ENCODE results near the gene CDH23. TPM values are rescaled to one million over a fixed set of nuclear protein-coding genes. Genes with fewer than 3 reads are reported as not detected.

Gene CDH23
- total and polyA plus RNA-seq, 9 of the 15 experiments (the other 6 are each of a cell fraction or from before 2014, with no cell fraction given) = 0.18 to 1.2 (median 0.47) TPM

DNA sequence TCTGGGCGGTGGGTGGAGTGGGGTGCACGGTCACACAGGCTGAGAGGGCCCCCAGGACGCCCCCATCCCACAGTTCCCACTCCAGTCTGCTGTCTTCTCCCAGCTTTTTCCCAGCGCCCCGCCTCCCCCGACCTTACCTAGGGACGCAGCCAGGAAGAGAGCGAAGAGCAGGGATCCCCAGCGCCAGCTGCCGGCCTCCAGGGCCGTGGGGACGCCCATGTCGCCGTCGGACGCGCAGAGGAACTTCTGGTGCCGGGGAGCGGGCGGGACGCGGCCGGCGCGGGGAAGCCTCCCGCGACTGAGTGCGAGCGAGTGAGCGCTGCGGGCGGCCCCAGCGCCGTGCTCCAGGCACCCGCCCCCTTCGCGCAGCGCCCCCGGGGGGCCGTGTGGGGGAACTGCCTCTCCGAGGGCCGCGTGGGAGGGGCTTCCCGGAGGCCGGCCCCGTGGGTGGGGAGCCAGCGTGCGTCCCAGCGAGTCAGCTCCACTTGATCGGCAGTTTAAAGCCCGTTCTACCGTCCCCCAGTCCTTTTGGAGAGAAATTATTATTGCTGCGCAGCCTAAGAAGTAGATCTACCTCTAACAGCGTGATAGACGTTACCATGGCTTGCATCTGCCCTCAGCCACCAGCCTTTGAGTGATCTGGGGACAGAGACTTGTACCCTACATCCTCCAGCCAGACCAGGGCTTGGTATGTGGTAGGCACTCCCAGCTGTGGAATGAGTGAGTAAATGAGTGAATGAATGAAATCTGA, 376.7 kb downstream of the CDH23 start, which contains the start of gene VSIR (continued):
- TF ChIP-seq, protein P1, sequence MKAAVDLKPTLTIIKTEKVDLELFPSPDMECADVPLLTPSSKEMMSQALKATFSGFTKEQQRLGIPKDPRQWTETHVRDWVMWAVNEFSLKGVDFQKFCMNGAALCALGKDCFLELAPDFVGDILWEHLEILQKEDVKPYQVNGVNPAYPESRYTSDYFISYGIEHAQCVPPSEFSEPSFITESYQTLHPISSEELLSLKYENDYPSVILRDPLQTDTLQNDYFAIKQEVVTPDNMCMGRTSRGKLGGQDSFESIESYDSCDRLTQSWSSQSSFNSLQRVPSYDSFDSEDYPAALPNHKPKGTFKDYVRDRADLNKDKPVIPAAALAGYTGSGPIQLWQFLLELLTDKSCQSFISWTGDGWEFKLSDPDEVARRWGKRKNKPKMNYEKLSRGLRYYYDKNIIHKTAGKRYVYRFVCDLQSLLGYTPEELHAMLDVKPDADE (conservative IDR thresholded peaks at IDR 0.05; ENCODE audit: control insufficient read depth, low read depth, low read length) = 0 out of 2 replicates have a peak, but pooled peaks have one; percentile 17
- TF ChIP-seq, protein P2, sequence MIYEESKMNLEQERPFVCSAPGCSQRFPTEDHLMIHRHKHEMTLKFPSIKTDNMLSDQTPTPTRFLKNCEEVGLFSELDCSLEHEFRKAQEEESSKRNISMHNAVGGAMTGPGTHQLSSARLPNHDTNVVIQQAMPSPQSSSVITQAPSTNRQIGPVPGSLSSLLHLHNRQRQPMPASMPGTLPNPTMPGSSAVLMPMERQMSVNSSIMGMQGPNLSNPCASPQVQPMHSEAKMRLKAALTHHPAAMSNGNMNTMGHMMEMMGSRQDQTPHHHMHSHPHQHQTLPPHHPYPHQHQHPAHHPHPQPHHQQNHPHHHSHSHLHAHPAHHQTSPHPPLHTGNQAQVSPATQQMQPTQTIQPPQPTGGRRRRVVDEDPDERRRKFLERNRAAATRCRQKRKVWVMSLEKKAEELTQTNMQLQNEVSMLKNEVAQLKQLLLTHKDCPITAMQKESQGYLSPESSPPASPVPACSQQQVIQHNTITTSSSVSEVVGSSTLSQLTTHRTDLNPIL (CRISPR knock-in tag; IDR thresholded peaks at IDR 0.05) = no peak
- TF ChIP-seq ZNF778 (CRISPR knock-in tag; IDR thresholded peaks at IDR 0.05) (no peak), HDAC3 (IDR thresholded peaks at IDR 0.05; ENCODE audit: borderline replicate concordance, partially characterized antibody) (no peak), HCFC1 (IDR thresholded peaks at IDR 0.05; ENCODE audit: low read depth, low read length) (peak; percentile 56), ILK (tag; IDR thresholded peaks at IDR 0.05; ENCODE audit: borderline replicate concordance, low read depth) (no peak), EGR1 (conservative IDR thresholded peaks at IDR 0.05) (peak; percentile 85), RCOR1 (IDR thresholded peaks at IDR 0.05; ENCODE audit: borderline replicate concordance in 1 of 2, low read depth in 2 of 2, low read length in 2 of 2) (peak in 1 of 2 experiments; percentile 72; a peak in 2 of 4 replicates), MTF1 (CRISPR knock-in tag; IDR thresholded peaks at IDR 0.05; ENCODE audit: borderline replicate concordance) (no peak)
- TF ChIP-seq, protein P3, sequence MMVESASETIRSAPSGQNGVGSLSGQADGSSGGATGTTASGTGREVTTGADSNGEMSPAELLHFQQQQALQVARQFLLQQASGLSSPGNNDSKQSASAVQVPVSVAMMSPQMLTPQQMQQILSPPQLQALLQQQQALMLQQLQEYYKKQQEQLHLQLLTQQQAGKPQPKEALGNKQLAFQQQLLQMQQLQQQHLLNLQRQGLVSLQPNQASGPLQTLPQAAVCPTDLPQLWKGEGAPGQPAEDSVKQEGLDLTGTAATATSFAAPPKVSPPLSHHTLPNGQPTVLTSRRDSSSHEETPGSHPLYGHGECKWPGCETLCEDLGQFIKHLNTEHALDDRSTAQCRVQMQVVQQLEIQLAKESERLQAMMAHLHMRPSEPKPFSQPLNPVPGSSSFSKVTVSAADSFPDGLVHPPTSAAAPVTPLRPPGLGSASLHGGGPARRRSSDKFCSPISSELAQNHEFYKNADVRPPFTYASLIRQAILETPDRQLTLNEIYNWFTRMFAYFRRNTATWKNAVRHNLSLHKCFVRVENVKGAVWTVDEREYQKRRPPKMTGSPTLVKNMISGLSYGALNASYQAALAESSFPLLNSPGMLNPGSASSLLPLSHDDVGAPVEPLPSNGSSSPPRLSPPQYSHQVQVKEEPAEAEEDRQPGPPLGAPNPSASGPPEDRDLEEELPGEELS (CRISPR knock-in tag; IDR thresholded peaks at IDR 0.05; ENCODE audit: borderline replicate concordance) = peak; percentile 63; the same call in 1 of the 2 replicates
- TF ChIP-seq, protein P4, sequence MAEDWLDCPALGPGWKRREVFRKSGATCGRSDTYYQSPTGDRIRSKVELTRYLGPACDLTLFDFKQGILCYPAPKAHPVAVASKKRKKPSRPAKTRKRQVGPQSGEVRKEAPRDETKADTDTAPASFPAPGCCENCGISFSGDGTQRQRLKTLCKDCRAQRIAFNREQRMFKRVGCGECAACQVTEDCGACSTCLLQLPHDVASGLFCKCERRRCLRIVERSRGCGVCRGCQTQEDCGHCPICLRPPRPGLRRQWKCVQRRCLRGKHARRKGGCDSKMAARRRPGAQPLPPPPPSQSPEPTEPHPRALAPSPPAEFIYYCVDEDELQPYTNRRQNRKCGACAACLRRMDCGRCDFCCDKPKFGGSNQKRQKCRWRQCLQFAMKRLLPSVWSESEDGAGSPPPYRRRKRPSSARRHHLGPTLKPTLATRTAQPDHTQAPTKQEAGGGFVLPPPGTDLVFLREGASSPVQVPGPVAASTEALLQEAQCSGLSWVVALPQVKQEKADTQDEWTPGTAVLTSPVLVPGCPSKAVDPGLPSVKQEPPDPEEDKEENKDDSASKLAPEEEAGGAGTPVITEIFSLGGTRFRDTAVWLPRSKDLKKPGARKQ (CRISPR knock-in tag; IDR thresholded peaks at IDR 0.05) = no peak
- TF ChIP-seq, protein P5, sequence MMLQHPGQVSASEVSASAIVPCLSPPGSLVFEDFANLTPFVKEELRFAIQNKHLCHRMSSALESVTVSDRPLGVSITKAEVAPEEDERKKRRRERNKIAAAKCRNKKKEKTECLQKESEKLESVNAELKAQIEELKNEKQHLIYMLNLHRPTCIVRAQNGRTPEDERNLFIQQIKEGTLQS (IDR thresholded peaks at IDR 0.05) = no peak
- TF ChIP-seq, protein P5 (CRISPR knock-in tag; conservative IDR thresholded peaks at IDR 0.05) = peak; percentile 49; the same call in 1 of the 2 replicates
- TF ChIP-seq, protein P6, sequence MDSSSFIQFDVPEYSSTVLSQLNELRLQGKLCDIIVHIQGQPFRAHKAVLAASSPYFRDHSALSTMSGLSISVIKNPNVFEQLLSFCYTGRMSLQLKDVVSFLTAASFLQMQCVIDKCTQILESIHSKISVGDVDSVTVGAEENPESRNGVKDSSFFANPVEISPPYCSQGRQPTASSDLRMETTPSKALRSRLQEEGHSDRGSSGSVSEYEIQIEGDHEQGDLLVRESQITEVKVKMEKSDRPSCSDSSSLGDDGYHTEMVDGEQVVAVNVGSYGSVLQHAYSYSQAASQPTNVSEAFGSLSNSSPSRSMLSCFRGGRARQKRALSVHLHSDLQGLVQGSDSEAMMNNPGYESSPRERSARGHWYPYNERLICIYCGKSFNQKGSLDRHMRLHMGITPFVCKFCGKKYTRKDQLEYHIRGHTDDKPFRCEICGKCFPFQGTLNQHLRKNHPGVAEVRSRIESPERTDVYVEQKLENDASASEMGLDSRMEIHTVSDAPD (CRISPR knock-in tag; IDR thresholded peaks at IDR 0.05) = no peak
- TF ChIP-seq, protein P7, sequence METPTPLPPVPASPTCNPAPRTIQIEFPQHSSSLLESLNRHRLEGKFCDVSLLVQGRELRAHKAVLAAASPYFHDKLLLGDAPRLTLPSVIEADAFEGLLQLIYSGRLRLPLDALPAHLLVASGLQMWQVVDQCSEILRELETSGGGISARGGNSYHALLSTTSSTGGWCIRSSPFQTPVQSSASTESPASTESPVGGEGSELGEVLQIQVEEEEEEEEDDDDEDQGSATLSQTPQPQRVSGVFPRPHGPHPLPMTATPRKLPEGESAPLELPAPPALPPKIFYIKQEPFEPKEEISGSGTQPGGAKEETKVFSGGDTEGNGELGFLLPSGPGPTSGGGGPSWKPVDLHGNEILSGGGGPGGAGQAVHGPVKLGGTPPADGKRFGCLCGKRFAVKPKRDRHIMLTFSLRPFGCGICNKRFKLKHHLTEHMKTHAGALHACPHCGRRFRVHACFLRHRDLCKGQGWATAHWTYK (CRISPR knock-in tag; IDR thresholded peaks at IDR 0.05) = peak; percentile 84; the same call in 1 of the 2 replicates
